HG03139 (cell line): ENCODE results near the gene SLC25A21.
"Not testable (repeated sequence)": the region's sequence is repeated elsewhere in the genome, so short reads cannot be mapped to it uniquely, and the experiment has no call there.

ENCODE experiments used
- ATAC-seq: cut with Tn5 transposase; IDR thresholded peaks from one replicate; pipeline ENCODE4 v1.9.1; 2021; ENCODE audit not compliant: unreplicated experiment

Gene SLC25A21

GRCh38 chr14:37093364-37093763 is 79.0 kb downstream of the SLC25A21 start:
- no peak for ATAC-seq

- no peak for ATAC-seq
Observed at GRCh38 chr14:37091651-37092050, 80.8 kb downstream of the SLC25A21 start.

- ATAC-seq = no peak
Observed at GRCh38 chr14:37090026-37090425, 82.4 kb downstream of the SLC25A21 start.

- no peak for ATAC-seq
Observed at GRCh38 chr14:37089410-37089809, 83.0 kb downstream of the SLC25A21 start.

GRCh38 chr14:37088356-37089215 is 83.8 kb downstream of the SLC25A21 start:
- ATAC-seq = no peak

GRCh38 chr14:37087520-37087919 is 84.9 kb downstream of the SLC25A21 start:
- ATAC-seq = no peak

GRCh38 chr14:37083599-37083998 is 88.8 kb downstream of the SLC25A21 start:
- ATAC-seq = no peak

- ATAC-seq = no peak
Observed at GRCh38 chr14:37082449-37082848, 90.0 kb downstream of the SLC25A21 start.

GRCh38 chr14:37081856-37082255 is 90.5 kb downstream of the SLC25A21 start:
- ATAC-seq = no peak

- no peak for ATAC-seq
Observed at GRCh38 chr14:37081218-37081617, 91.2 kb downstream of the SLC25A21 start.

GRCh38 chr14:37078131-37078530 is 94.3 kb downstream of the SLC25A21 start:
- ATAC-seq = no peak

- not testable (repeated sequence) for ATAC-seq
Observed at GRCh38 chr14:37074320-37074719, 98.1 kb downstream of the SLC25A21 start.

- no peak for ATAC-seq
Observed at GRCh38 chr14:37063467-37064240, 108.8 kb downstream of the SLC25A21 start.

GRCh38 chr14:37062191-37062803 is 110.1 kb downstream of the SLC25A21 start:
- no peak for ATAC-seq

GRCh38 chr14:37061697-37062096 is 110.7 kb downstream of the SLC25A21 start:
- no peak for ATAC-seq

GRCh38 chr14:37060496-37061260 is 111.7 kb downstream of the SLC25A21 start:
- no peak for ATAC-seq

- ATAC-seq = no peak
Observed at GRCh38 chr14:37057776-37058175, 114.6 kb downstream of the SLC25A21 start.

- no peak for ATAC-seq
Observed at GRCh38 chr14:37056473-37056872, 115.9 kb downstream of the SLC25A21 start.

- no peak for ATAC-seq
Observed at GRCh38 chr14:37054869-37055268, 117.5 kb downstream of the SLC25A21 start.

- no peak for ATAC-seq
Observed at GRCh38 chr14:37054144-37054543, 118.3 kb downstream of the SLC25A21 start.

GRCh38 chr14:37051680-37052079 is 120.7 kb downstream of the SLC25A21 start:
- no peak for ATAC-seq
